Lower lobe of right lung (tissue), 2 donors: ENCODE measurements around the gene SERPINB8. TPM values are rescaled to one million over a fixed set of nuclear protein-coding genes. Genes with fewer than 3 reads are reported as not detected.

Source experiments
- ATAC-seq, 2 donors: fragments of 200-7000 bp; cut with Tn5 transposase; one replicate each; pipeline ENCODE4 v1.9.1; 2020 to 2022; ENCODE audit warnings: mild to moderate bottlenecking in 2 of 2, moderate library complexity in 2 of 2
- DNase-seq: peaks from one replicate; pipeline ENCODE4 v3.0.0-alpha.2; 2020
- H3K27ac ChIP-seq: fragments of 200-600 bp; one replicate; pipeline ENCODE4 v1.8.0; 2022
- H3K27me3 ChIP-seq: fragments of 200-600 bp; one replicate; pipeline ENCODE4 v1.8.0; 2022; ENCODE audit warnings: low read depth
- H3K36me3 ChIP-seq: fragments of 200-600 bp; one replicate; pipeline ENCODE4 v1.8.0; 2022; ENCODE audit warnings: mild to moderate bottlenecking
- H3K4me1 ChIP-seq: fragments of 200-600 bp; one replicate; pipeline ENCODE4 v1.8.0; 2022
- H3K4me3 ChIP-seq: fragments of 200-600 bp; one replicate; pipeline ENCODE4 v1.8.0; 2022; ENCODE audit warnings: mild to moderate bottlenecking
- H3K9me3 ChIP-seq: fragments of 200-600 bp; one replicate; pipeline ENCODE4 v1.8.0; 2022
- intact Hi-C: fragments of 100-400 bp; cut with DNase I; formaldehyde crosslinking; loops from one replicate; pipeline ENCODE4 v1.11.0; 2022
- total RNA-seq: library from RNA; stranded (reverse); fragmentation: NEBNext Ultra II Directional; extraction: Animal tissue kit (Norgen Biotek cat#: 25700); gene quantifications from one replicate; pipeline ENCODE4 v1.2.1, GENCODE V29; 2021
- TF ChIP-seq, protein P1 (sequence below): fragments of 200-600 bp; IDR thresholded peaks from one replicate; pipeline ENCODE4 v1.8.0; 2022; ENCODE audit warnings: antibody characterized with exemption, mild to moderate bottlenecking
- donor health status: DM: no; HTN: yes; CAD: no; lungs with severe emphysema.

The SERPINB8 gene
- total RNA-seq, 1 donor from 2014 or later: 15.4 TPM

DNA sequence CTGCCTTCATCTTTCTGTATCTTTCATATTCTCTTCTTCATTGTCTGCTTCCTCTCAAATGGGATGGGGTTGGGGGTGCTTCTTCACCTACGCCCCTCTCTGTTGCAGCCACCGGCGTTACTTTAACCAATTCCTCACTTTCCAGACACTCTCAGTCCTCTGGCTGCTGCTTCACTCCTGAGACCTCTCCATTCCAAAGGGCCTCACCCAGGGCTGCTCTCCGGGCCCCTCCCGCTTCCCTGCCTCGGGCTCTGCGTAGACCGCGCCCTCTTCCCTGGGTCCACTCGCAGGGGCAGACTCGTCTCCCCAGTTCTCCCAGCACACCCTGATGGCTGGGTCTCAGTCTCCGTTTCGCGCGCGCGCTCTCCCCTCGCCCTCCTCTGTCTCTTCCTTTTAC, 926 bp downstream of the SERPINB8 start:
- peak overlapping the region; percentile 68 for H3K4me3 ChIP-seq
- H3K36me3 ChIP-seq: no peaks in the 10 kb centered on the region
- H3K27me3 ChIP-seq: no peaks in the 10 kb centered on the region
- ATAC-seq: peak; percentile 79 to 84
- H3K27ac ChIP-seq: peak overlapping the region; percentile 99
- peaks cover 23% of the 10 kb centered on the region for H3K4me1 ChIP-seq
- intact Hi-C loops: no loop called here
- peak; percentile 79 for DNase-seq
- TF ChIP-seq, protein P1, sequence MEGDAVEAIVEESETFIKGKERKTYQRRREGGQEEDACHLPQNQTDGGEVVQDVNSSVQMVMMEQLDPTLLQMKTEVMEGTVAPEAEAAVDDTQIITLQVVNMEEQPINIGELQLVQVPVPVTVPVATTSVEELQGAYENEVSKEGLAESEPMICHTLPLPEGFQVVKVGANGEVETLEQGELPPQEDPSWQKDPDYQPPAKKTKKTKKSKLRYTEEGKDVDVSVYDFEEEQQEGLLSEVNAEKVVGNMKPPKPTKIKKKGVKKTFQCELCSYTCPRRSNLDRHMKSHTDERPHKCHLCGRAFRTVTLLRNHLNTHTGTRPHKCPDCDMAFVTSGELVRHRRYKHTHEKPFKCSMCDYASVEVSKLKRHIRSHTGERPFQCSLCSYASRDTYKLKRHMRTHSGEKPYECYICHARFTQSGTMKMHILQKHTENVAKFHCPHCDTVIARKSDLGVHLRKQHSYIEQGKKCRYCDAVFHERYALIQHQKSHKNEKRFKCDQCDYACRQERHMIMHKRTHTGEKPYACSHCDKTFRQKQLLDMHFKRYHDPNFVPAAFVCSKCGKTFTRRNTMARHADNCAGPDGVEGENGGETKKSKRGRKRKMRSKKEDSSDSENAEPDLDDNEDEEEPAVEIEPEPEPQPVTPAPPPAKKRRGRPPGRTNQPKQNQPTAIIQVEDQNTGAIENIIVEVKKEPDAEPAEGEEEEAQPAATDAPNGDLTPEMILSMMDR: no peak
- H3K9me3 ChIP-seq: no peaks in the 10 kb centered on the region

DNA sequence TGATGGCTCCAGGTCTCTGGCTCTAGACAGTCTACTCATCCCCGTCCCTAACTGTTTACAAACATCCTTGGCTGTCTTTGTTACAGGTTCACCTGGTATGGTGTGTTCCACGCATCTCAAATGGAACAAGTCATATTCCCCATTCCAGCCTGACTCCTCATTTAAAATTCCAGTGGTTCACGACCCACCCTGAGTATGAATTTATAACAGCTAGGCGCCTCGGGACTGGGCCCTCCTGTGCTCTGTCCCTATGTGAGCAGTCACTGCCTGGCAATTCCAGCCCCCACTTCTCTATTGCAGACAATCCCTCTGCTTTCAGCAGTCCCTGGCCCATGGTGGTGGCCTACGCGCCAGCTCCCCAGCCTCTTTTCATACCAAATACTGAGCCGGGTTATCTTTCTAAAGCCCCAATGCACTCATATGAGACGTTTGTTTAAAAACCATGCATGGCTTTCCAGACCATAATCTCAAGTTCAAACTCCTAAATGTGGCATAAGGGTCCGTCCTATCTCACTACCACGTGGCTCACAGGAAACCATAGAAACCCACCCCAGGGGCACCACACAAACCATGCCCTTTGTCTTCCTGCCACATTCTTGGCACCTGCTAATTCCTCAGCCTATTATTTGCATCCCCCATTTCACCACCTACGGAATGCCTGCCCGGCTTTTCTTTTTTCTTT, 1.6 kb downstream of the SERPINB8 start:
- Histone ChIP-seq H3K4me3 (peak overlapping the region; percentile 68), H3K27me3 (no peaks in the 10 kb centered on the region), H3K9me3 (no peaks in the 10 kb centered on the region), H3K36me3 (no peaks in the 10 kb centered on the region), H3K27ac (peak overlapping the region; percentile 99), H3K4me1 (peaks cover 23% of the 10 kb centered on the region)
- TF ChIP-seq, protein P1: no peak
- intact Hi-C loops: no loop called here
- no peak for ATAC-seq
- DNase-seq: no peak

DNA sequence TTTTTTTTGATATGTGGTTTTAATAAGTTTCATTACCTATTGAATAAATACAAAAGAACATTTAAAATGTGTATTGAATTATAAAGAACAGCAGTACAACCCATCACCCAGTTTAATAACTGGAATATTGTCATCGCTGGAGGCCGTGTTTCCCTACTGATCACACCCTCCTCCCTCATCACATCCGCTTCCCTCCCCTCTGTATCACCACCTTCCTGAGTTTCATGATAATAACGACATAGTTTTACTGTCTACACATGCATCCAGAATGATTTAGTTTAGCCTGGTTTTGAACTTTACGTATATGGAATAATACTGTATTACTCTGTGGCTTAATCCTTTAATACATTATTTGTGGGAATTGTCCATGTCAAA, 2.1 kb downstream of the SERPINB8 start:
- Histone ChIP-seq H3K4me1 (peaks cover 23% of the 10 kb centered on the region), H3K9me3 (no peaks in the 10 kb centered on the region), H3K27me3 (no peaks in the 10 kb centered on the region), H3K27ac (no peak overlapping the region), H3K4me3 (no peak overlapping the region), H3K36me3 (no peaks in the 10 kb centered on the region)
- intact Hi-C loops: no loop called here
- ATAC-seq: no peak
- DNase-seq: no peak
- TF ChIP-seq, protein P1: no peak

DNA sequence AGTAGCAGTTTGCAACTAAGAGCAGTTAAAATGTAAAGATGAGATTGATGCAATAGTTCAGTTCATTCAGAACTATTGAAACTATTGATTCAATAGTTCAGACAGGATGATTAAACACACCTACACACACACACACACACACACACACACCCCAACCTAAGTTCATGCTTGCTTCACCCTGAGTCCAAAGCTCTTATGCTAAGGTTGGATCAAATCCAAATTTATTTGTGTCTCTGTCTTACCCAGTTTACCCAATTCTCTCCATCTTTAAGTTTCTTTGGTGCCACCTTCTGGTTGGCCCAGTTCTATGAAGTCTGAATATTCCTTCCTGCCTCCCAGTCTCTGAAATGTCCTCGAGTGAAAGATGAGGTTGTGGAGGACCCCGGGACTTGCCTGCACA, 5.1 kb downstream of the SERPINB8 start:
- no peaks in the 10 kb centered on the region for H3K36me3 ChIP-seq
- no peaks in the 10 kb centered on the region for H3K27me3 ChIP-seq
- H3K4me1 ChIP-seq: peaks cover 25% of the 10 kb centered on the region
- DNase-seq (no peak), ATAC-seq (no peak)
- no peak overlapping the region for H3K27ac ChIP-seq
- no peaks in the 10 kb centered on the region for H3K9me3 ChIP-seq
- intact Hi-C loops: no loop called here
- TF ChIP-seq, protein P1: peak; percentile 20
- no peak overlapping the region for H3K4me3 ChIP-seq

DNA sequence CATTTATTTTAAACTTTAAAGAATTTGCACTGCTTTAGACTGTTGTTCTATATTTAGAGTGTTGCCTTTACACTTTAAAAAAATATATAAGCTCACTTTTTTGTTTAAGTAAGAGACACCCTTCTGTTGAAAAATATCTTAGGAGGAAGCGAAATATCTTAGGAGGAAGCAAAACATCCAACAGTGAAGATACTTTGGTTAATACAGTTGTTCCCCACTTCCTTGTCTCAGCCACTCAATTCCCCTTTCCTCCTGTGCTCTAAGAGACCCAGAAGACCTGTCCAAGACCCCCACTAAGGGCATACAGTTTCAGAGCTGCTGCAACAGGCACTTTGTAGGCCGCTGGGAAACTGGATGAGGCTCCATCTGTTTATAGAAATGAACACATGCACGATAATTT, 5.7 kb downstream of the SERPINB8 start:
- TF ChIP-seq, protein P1: no peak
- Histone ChIP-seq H3K4me1 (peaks cover 28% of the 10 kb centered on the region), H3K36me3 (peaks cover 3% of the 10 kb centered on the region), H3K9me3 (no peaks in the 10 kb centered on the region), H3K4me3 (no peak overlapping the region), H3K27ac (no peak overlapping the region), H3K27me3 (no peaks in the 10 kb centered on the region)
- no peak for DNase-seq
- intact Hi-C loops: no loop called here
- ATAC-seq: no peak
